Calu3 (cell line): ENCODE results near the gene PPAN. TPM values are rescaled to one million over a fixed set of nuclear protein-coding genes. Genes with fewer than 3 reads are reported as not detected.

Source experiments
- BruUV-seq: library from RNA; stranded (reverse); fragments of 400-500 nt; replicated peaks from 2 replicates; lab custom pipeline; 2021; lab: Mats Ljungman, UMichigan
- CTCF ChIA-PET: fragments of 300-600 bp; sonication (Branson Sonifier 250); formaldehyde crosslinking; loops from one replicate; lab custom pipeline; 2022; ENCODE audit warnings: antibody characterized with exemption; lab: Charles Lee
- DNase-seq: peaks from one replicate; pipeline ENCODE4 v3.0.0; 2022
- H3K27ac Mint-ChIP-seq: one replicate; pipeline ENCODE4 v1.8.0; 2022; ENCODE audit warnings: mixed read lengths; ENCODE audit not compliant: unreplicated experiment
- H3K27me3 Mint-ChIP-seq: one replicate; pipeline ENCODE4 v1.8.0; 2022; ENCODE audit warnings: mixed read lengths; ENCODE audit not compliant: unreplicated experiment
- H3K36me3 Mint-ChIP-seq: one replicate; pipeline ENCODE4 v1.8.0; 2022; ENCODE audit warnings: mild to moderate bottlenecking, moderate library complexity, mixed read lengths; ENCODE audit not compliant: insufficient read depth, unreplicated experiment
- H3K4me1 Mint-ChIP-seq: one replicate; pipeline ENCODE4 v1.8.0; 2022; ENCODE audit warnings: mild to moderate bottlenecking, low read depth, mixed read lengths; ENCODE audit not compliant: unreplicated experiment
- H3K4me3 Mint-ChIP-seq: one replicate; pipeline ENCODE4 v1.8.0; 2022; ENCODE audit warnings: mild to moderate bottlenecking, low read depth, moderate library complexity, mixed read lengths; ENCODE audit not compliant: unreplicated experiment
- H3K9me3 Mint-ChIP-seq: one replicate; pipeline ENCODE4 v1.8.0; 2022; ENCODE audit warnings: low read depth, mixed read lengths; ENCODE audit not compliant: unreplicated experiment
- CTCF ChIP-seq: fragments of 200-600 bp; IDR thresholded peaks from one replicate; pipeline ENCODE4 v1.8.0; 2022; ENCODE audit warnings: antibody characterized with exemption; ENCODE audit not compliant: unreplicated experiment
- intact Hi-C: fragments of 100-400 bp; cut with micrococcal nuclease; formaldehyde crosslinking; loops from one replicate; pipeline ENCODE4 v1.10.0; 2022; ENCODE audit not compliant: unreplicated experiment
- total RNA-seq: library from RNA; stranded (reverse); gene quantifications from 2 replicates; pipeline ENCODE4 v1.2.3, GENCODE V29; 2022

The PPAN gene
- total RNA-seq, 1 experiment from 2014 or later: 52.2 TPM

- DNase-seq: no peak
- no peak overlapping the region for H3K4me3 Mint-ChIP-seq
- no TSS peak for BruUV-seq
- H3K27me3 Mint-ChIP-seq: no peaks in the 10 kb centered on the region
- no peak for TF ChIP-seq CTCF
- H3K9me3 Mint-ChIP-seq: no peaks in the 10 kb centered on the region
- CTCF ChIA-PET: no interaction called here
- H3K36me3 Mint-ChIP-seq: peaks cover 36% of the 10 kb centered on the region
- intact Hi-C loops: no loop called here
- no peak overlapping the region for H3K27ac Mint-ChIP-seq
- H3K4me1 Mint-ChIP-seq: no peaks in the 10 kb centered on the region
Observed at GRCh38 chr19:10122045-10122444, 15.9 kb downstream of the PPAN start.

GRCh38 chr19:10124429-10124828 lies 18.3 kb downstream of the PPAN start:
- H3K9me3 Mint-ChIP-seq: no peaks in the 10 kb centered on the region
- CTCF ChIA-PET: no interaction called here
- no peak for TF ChIP-seq CTCF
- peaks cover 14% of the 10 kb centered on the region for H3K36me3 Mint-ChIP-seq
- H3K4me3 Mint-ChIP-seq: no peak overlapping the region
- no peaks in the 10 kb centered on the region for H3K27me3 Mint-ChIP-seq
- intact Hi-C loops: no loop called here
- no peak overlapping the region for H3K27ac Mint-ChIP-seq
- no peak for DNase-seq
- H3K4me1 Mint-ChIP-seq: no peaks in the 10 kb centered on the region
- no TSS peak for BruUV-seq

GRCh38 chr19:10126213-10126639 lies 20.1 kb downstream of the PPAN start:
- DNase-seq: no peak
- H3K4me3 Mint-ChIP-seq: no peak overlapping the region

DNA sequence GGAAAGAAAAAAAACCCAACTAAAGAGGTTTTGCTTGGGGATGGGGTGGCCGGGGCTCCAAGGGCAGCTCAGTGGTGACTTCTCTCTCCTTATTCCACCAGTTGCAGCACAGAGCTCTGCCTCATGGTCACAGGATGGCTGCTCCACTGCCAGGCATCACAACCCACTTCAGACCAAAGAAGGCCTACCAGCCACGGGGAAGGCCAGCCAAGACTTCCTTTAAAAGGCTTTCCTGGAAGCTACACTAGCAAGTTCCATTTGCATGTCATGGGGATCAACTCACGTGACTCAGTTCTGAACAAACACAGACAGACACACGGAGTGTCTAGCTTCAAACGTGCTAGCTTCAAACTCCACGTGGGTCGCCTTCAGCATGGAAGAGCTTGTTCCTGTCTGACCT lies 26.7 kb downstream of the PPAN start:
- DNase-seq: no peak
- no TSS peak for BruUV-seq
- CTCF ChIA-PET: interaction anchor here (0.6 to 0.7 kb wide), 3 partner anchors 35 to 1062 kb away, joined by 4 to 8 read pairs (median 5); no protein-coding TSS in a partner anchor
- no peak for TF ChIP-seq CTCF
- Mint-ChIP-seq H3K27ac (no peak overlapping the region), H3K27me3 (no peaks in the 10 kb centered on the region), H3K4me3 (no peak overlapping the region), H3K36me3 (peaks cover 8% of the 10 kb centered on the region), H3K9me3 (no peaks in the 10 kb centered on the region), H3K4me1 (no peaks in the 10 kb centered on the region)
- intact Hi-C loops: no loop called here

More at GRCh38 chr19:10126213-10126639, 20.1 kb downstream of the PPAN start:
- no peak for TF ChIP-seq CTCF
- no TSS peak for BruUV-seq
- CTCF ChIA-PET: no interaction called here
- Mint-ChIP-seq H3K36me3 (peaks cover 6% of the 10 kb centered on the region), H3K27ac (no peak overlapping the region), H3K9me3 (no peaks in the 10 kb centered on the region), H3K4me1 (no peaks in the 10 kb centered on the region), H3K27me3 (no peaks in the 10 kb centered on the region)
- intact Hi-C loops: no loop called here
